ENCODE results near the gene KRABD2.

DNA sequence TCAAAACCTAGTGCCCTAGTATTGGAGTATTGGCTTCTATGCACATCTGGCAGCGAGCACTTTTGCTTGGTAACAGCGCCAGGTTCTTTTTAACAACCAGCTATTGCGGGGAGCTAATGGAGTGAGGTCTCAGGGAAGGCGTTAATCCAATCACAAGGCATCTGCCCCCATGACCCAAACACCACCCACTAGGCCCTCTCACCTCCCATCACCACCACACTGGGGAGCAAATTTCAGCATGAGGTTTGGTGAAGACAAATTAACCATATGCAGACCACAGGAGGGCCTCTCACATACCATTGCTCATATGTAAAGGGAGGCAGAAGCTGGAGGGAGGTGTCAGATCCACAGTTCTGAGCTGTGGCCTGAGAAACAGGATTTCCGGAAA, 37.8 kb downstream of the KRABD2 start:
- TF ChIP-seq, protein P1, sequence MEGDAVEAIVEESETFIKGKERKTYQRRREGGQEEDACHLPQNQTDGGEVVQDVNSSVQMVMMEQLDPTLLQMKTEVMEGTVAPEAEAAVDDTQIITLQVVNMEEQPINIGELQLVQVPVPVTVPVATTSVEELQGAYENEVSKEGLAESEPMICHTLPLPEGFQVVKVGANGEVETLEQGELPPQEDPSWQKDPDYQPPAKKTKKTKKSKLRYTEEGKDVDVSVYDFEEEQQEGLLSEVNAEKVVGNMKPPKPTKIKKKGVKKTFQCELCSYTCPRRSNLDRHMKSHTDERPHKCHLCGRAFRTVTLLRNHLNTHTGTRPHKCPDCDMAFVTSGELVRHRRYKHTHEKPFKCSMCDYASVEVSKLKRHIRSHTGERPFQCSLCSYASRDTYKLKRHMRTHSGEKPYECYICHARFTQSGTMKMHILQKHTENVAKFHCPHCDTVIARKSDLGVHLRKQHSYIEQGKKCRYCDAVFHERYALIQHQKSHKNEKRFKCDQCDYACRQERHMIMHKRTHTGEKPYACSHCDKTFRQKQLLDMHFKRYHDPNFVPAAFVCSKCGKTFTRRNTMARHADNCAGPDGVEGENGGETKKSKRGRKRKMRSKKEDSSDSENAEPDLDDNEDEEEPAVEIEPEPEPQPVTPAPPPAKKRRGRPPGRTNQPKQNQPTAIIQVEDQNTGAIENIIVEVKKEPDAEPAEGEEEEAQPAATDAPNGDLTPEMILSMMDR (conservative IDR thresholded peaks at IDR 0.05; ENCODE audit: low read depth, low read length) = no peak
- no peak for TF ChIP-seq EZH2 (IDR thresholded peaks at IDR 0.05; ENCODE audit: borderline replicate concordance, low read depth, low read length, poor library complexity, severe bottlenecking)
